HK-2 (cell line): ENCODE results near the gene SLC27A5.
A peak's percentile ranks its signal among the peaks of the same experiment; 100 is the strongest.
"Not testable (repeated sequence)": the region's sequence is repeated elsewhere in the genome, so short reads cannot be mapped to it uniquely, and the experiment has no call there.

Source experiments
- DNase-seq: peaks from one replicate; pipeline ENCODE4 v3.0.0-alpha.2; 2018; ENCODE audit not compliant: unreplicated experiment

The SLC27A5 gene

DNA sequence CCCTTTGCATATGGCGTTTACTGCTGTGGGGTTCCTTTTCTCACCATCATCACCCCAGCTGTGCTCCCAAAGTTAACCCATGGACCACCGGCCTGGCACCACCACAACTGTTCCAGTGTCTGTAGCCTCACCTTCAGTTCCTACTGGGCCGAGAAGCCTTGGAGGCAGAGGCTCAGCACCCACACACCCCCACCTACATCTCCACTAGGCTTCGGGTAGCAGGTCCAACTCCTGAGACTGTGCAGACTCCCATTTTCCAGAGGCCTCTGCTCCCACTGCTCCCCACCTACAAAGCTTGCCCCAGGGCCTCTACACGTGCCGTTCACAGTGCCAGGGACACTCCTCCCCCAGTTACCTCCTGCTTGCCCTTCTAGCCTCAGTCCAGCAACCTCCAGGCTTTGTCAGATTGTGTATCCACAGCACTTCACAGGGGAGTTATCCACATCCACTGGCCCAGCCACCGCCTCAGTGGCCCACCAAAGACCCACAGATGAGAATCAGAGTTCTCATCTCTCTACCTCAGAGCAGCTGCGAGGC lies 14.1 kb downstream of the SLC27A5 start:
- DNase-seq: no peak

DNA sequence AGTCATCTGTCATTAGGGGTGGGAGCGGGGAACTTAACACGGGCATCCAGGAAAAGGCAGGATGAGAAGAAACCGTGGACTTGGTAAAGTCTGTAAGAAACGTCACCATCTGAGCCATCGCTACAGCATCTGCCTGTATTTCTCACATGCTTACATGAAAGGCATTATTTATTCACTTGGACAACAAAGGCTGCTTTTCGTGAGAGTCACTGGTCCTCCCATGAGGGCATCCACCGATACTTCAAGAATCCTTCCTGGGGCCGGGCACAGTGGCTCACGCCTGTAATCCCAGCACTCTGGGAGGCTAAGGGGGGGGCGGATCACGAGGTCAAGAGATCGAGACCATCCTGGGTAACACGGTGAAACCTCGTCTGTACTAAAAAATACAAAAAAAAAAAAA lies 19.5 kb downstream of the SLC27A5 start:
- DNase-seq: no peak

- DNase-seq: no peak
Measured at GRCh38 chr19:58491393-58491792, 20.4 kb downstream of the SLC27A5 start.

DNA sequence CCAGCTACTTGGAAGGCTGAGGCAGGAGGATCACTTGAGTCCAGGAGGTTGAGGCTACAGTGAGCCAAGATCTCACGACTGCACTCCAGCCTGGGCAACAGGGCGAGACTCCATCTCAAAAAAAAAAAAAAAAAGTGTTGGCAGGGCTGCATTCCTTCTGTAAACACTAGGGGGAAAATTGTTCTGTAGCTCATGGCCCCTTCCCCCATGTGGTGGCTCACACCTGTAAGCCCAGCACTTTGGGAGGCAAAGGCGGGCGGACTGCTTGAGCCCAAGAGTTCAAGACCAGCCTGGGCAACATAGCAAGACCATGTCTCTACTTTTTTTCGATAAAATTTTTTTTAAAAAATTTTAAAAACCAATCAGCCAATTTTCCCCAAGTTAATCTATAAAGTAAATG lies 27.4 kb downstream of the SLC27A5 start:
- not testable (repeated sequence) for DNase-seq

- DNase-seq: no peak
Measured at GRCh38 chr19:58483776-58484175, 28.0 kb downstream of the SLC27A5 start.

DNA sequence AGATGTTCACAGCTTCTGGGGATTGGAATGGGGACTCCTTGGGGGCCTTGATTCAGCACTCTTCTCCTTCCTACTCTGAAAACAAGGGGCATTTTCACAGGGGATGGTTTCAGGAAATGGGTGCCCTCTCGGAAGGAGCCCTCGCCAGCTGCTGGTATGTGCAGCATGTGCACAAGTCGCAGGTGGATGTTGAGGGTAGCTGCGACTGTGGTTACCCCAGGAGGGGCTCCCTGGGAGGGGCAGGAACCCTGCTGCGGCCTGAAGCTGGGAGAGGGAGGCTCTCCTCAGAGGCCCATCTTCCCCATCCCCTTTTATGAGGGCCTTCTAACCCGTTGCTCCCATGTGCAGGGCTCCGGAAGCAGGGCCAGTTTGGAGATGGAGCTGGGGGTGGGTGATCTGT lies 29.4 kb downstream of the SLC27A5 start:
- DNase-seq: no peak

DNA sequence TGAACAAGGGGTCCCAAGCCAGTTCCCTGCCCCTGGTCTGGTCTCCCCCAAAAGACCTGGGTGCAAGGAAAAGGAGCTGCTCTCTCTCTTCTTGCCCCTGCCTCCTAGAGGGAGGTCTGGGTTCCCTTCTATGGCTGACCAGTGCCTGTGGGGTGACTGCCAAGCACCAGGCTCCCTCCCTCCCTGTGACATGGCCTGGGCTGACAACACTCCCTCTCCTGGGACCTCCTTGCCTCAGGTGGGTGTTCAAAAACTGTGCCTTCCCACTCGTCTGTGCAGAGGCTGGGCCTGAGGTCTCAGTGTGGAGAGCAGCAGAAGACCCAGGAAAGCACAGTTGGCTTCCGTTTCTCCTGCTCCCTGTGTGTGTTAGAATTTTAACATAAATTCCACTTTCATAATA lies 31.0 kb downstream of the SLC27A5 start:
- DNase-seq: no peak

- no peak for DNase-seq
Measured at GRCh38 chr19:58480481-58480830, 31.3 kb downstream of the SLC27A5 start.

DNA sequence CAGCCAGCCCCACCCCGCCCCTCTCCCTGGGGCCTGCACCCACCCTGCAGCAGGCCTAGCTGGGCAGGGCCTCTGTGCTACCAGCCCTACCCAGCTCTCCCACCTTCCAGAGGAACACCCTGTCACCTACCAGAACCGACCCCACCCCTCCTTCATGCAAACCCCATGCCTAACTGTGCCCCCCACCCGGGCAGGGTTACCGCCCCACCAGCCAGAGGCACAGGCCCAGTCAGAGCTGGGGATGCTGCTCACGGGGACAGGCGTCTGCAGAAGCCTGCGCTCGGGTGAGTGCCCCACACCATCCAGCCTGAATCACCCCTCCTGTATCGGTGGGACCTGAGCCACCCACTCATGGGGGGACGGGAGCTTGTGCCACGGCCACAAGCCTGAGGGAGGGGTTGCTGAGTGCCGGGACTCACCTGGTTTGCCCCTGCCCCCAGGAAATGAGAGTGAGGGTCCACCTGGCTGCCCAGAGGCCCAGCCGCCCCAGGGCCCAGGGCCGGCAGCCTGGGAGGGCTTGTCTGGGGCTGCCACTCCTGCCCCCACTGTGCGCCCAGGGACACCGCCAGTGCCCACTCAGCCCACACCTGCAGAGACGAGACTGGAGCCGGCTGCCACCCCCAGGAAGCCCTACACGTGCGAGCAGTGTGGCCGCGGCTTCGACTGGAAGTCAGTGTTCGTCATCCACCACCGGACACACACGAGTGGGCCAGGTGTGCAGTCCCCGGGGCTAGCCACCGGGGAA lies 31.9 kb downstream of the SLC27A5 start:
- DNase-seq: no peak

DNA sequence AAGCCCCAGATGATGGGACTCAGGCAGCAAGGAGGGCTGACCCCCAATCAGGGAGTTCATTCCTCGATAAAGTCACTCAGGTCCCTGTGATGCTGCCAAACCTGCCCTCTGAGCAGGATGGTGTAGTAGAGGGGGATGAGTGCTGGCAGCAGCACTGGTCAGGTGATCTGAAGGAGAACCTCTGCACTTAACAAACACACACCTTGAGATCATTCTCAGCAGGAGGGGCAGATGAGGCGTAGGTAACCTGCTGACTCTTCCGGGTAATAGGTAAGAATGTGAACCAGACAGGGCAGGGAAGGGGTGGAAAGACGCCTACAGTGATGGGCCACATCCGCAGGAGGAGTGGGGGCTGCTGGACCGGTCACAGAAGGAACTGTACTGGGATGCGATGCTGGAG lies 32.5 kb downstream of the SLC27A5 start:
- DNase-seq: no peak

DNA sequence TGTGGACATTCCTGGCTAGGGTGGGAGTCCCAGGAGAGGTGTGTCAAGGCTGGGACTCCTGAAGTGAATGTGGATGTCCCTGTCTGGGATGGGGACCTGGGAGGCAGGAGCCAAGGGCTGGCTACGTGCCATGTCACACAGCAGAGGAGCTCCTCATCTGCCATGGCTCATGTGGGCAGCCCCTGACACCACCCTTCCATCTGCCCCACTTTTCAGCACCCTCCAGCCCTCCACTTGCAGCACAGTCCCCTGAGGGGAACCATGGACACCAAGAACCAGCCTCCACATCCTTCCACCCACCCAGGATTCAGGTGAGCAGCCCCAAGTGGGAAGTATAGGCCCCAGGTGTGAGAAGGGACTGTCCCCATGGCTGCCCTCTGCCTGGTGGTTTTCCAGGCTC lies 33.9 kb downstream of the SLC27A5 start:
- DNase-seq: no peak

DNA sequence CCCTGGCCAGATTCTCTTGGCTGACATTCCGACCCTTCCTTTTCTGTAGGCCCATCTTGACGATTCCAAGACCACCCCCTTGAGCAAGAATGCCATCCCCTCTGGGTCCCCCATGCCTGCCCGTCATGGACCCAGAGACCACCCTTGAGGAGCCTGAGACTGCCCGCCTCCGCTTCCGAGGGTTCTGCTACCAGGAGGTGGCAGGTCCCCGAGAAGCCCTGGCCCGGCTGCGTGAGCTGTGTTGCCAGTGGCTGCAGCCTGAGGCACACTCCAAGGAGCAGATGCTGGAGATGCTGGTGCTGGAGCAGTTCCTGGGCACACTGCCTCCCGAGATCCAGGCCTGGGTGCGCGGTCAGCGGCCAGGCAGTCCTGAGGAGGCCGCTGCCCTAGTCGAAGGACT lies 34.7 kb downstream of the SLC27A5 start:
- DNase-seq: no peak

- DNase-seq: peak; percentile 64
Measured at GRCh38 chr19:58476498-58477015, 35.2 kb downstream of the SLC27A5 start.

DNA sequence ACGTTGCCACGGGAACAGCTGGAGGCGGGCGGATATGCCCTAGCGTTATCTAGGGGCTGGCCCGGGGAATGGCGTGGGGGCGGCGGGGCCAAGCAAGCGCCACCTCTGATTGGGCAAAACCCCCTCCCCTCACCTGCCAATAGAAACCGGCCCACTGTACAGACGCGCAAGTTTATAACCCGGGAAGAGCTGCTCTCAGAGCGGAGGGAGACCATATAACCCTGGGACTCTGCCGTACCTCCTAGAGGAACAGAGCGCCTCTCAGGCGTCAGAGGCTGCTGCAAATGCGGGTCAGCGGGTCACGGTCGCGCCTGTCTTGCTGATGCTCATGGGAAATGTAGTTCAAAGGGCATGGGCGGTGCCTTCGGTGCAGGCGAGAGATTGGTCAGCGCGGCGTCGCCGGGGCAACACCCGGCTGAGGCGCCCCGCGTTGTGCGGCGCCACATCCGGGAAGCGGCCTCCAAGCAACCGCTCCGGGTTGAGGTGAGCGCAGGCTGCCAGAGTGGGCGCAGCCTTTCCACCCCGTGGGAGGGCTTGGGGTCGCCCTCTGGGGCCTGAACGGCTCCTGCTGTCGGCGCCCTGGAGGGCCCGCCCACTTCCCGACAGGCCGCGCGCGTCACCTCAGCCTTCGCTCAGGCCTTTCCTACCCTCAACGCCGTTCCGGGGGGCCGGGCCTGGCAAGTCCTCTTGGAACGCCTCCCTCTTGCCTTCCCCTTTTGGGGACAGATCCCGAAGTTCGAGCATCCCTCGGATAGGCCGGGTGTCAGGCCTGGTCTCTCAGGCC lies 35.9 kb downstream of the SLC27A5 start, which contains the start of gene ZNF446:
Gene ZNF446 (plus strand): TSS at position 639 of the 784 bp plus-strand sequence. CDS start 867 bp downstream, outside the sequence.
- DNase-seq: peak; percentile 99

DNA sequence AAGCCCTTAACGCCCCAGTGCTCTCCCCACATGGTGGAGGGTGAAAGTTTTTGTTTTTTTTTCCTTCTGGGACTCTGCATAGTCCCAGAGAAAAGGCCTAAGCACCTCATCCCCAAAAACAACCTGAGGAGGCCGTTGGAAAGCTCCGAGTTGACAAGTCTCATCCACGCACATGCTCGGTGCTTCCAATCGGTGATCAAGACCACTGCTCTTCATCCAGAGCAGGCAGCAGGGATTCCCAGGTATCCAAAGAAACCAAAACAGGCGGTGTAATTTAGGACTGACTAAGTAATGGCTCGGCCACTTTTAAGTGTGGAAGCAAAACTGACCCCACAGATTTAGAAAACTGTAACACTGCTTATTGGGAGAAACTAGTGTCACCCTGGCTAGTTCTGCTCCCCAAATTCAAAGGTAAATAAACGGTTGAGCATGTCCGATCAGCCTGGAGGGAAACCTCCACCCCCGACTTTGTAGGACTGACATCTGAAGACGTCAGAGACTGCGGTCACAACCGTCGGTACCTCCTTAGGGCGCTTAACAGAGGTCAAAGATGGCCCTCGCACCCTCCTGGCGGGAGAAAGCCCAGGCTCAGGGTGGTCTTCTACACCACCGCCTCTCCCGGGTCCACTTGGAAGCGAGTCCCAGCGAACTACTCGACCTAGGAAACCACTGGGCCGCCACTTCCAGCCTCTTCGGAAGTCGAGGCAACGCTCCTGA lies 36.6 kb downstream of the SLC27A5 start:
- no peak for DNase-seq

GRCh38 chr19:58474291-58474996 lies 37.3 kb downstream of the SLC27A5 start:
- peak; percentile 48 for DNase-seq

DNA sequence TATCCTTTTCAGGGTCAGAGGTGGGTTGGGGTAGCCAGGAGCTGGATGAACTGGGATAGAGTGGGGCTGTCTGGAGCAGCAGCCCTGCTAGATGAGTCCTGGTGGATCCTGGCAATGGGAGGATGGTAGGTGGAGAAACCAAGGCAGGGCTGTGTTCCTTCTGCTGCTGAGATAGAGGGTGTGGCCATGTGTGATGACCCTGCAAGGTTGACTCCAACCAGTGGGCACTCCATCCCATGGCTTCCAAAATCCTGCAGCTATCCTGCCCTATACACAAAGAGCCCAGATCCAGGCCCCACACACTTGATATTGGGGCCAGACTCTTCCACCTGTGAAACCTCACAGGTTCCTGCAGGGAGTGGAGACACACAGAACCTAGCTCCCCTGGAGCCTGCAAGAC lies 38.0 kb downstream of the SLC27A5 start:
- DNase-seq: no peak

DNA sequence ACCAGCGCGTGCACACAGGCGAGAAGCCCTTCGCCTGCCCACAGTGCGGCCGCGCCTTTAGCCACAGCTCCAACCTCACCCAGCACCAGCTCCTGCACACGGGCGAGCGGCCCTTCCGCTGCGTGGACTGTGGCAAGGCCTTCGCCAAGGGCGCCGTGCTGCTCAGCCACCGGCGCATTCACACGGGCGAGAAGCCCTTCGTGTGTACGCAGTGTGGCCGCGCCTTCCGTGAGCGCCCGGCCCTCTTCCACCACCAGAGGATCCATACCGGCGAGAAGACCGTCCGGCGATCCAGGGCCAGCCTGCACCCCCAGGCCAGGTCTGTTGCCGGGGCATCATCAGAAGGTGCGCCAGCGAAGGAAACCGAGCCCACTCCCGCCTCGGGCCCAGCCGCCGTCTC lies 40.1 kb downstream of the SLC27A5 start:
- no peak for DNase-seq

- DNase-seq: not testable (repeated sequence)
Measured at GRCh38 chr19:58470837-58471543, 40.8 kb downstream of the SLC27A5 start.

DNA sequence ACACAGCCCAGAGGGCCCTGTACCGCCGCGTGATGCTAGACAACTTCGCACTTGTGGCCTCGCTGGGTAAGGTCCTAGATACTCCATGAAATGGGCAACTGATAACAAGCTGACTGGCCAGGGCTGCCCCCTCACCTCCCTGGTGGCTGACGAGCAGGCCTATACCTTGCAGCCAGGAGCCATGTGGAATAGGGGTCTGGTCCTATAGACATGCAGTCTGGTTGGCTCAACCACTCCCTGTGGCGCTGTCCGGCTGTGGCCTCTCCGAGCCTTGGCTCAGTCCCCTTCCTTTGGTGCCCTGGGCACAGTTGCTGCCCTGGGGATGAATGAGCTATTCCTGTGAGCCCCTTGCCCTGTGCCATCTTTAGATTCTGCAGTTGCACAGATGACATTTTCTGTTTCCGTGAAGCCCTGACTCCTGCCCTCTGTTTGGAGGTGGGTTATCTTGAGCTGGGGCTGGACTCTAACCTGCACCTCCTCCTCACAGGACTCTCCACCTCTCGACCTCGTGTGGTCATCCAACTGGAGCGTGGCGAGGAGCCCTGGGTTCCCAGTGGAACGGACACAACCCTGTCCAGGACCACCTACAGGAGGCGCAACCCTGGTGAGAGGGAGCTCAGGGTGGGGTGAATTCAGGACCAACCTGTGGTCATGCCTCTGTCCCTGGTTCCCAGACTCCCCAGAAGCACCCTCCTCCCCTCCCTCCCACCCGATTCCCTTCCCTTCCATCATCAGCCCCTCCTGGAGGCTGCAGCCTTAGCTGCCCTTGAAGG lies 42.4 kb downstream of the SLC27A5 start:
- no peak for DNase-seq
